Epithelial cell of umbilical artery (primary cell): Measurements from ENCODE around the gene CLEC2A. TPM values are rescaled to one million over a fixed set of nuclear protein-coding genes. Genes with fewer than 3 reads are reported as not detected.

Experiments
- total RNA-seq: library from RNA; depleted of rRNA; stranded (reverse); fragments of >200 nt; gene quantifications from 2 replicates; pipeline ENCODE4 v1.2.3, GENCODE V29; 2014

CLEC2A gene, protein sequence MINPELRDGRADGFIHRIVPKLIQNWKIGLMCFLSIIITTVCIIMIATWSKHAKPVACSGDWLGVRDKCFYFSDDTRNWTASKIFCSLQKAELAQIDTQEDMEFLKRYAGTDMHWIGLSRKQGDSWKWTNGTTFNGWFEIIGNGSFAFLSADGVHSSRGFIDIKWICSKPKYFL
- total RNA-seq, result not detected in 2 replicates

DNA sequence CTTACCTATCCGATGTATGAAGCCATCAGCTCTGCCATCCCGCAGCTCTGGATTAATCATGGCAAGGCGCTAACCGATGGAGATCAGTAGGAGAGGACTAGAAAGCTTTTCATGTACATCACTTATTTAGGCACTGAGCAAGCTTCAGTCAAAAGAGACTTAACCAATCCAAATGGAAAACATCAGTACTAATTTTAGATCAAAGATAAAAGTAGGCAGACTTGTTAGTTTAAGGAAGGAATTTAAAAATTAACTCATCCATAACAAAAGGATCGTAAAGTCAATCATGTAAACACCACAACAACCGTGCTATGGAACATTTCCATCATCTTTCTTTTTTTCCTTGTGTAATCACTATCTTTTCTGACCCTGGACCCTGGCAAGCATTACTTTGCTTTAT, at the start of gene CLEC2A:
Gene CLEC2A, minus strand, starts transcription at position 101 of the 400 bp plus-strand sequence. Its CDS starts 41 bp downstream, at position 60.

DNA sequence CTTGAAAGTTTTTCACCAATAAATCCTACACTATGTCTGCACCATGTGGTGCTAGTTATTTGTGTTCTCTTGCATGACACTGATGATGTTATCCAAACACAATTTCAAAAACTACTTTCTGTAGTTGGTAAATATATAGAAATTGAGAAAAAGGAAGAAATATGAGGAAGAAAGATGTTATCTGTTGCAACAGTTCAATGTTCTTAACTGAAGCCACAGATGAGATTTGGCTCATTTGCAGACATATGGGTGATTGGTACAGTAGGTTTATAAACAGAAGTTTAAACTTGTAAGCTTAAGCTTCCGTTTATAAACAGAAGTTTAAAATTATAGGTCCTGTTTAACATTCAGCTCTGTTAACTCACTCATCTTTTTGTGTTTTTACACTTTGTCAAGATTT, 39.0 kb upstream of the CLEC2A start, which contains the start of gene CLEC12A:
Gene CLEC12A, plus strand, starts transcription at position 229 of the 400 bp plus-strand sequence. CDS start 188 bp downstream, outside the sequence.

DNA sequence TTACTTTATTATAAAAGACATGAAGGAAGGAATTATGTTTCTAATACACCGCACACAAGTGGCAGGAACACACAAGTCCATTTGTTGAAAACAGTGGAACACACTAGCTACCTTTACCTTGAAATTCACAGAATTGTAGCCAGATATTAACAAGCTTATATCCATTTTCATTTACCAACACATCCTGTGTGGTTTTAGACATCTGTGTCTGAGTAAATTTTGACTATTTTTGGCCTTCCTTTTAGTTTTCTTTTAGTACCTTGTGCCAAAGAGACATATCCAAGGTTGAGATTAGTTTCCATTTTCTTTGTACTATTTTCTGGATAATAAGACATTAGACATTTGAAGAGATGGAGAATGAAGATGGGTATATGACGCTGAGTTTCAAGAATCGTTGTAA, 50.9 kb downstream of the CLEC2A start, which contains the start of gene KLRF2:
Gene KLRF2, plus strand, starts transcription at position 244 of the 400 bp plus-strand sequence. Its CDS starts 107 bp downstream, at position 351.

GRCh38 chr12:9869307-9870161, 62.6 kb downstream of the CLEC2A start, which contains the start of gene CLEC2B:
CLEC2B (minus strand) TSS chr12:9869354.

Other genes starting within 250 kb of the CLEC2A start
- not detected in 2 replicates for gene CLECL1, start 199.3 kb downstream of the CLEC2A start, total RNA-seq
- gene CD69, start 171.5 kb downstream of the CLEC2A start, total RNA-seq, result 0.97 and 2.0 TPM in 2 replicates
- gene KLRF1, start 104.9 kb downstream of the CLEC2A start, total RNA-seq, result 0.30 TPM in 1 of 2 replicates, not detected in the other
- gene CLEC2B, start 63.0 kb downstream of the CLEC2A start, total RNA-seq, result 39.6 and 39.8 TPM in 2 replicates
- not detected in 2 replicates for gene KLRF2, start 50.9 kb downstream of the CLEC2A start, total RNA-seq
- gene CLEC12A, start 39.0 kb upstream of the CLEC2A start, total RNA-seq, result not detected in 2 replicates
- not detected in 2 replicates for gene CLEC1B, start 66.8 kb upstream of the CLEC2A start, total RNA-seq
- 0.32 and 0.46 TPM in 2 replicates for gene CLEC12B, start 78.3 kb upstream of the CLEC2A start, total RNA-seq
- gene CLEC9A, start 98.3 kb upstream of the CLEC2A start, total RNA-seq, result not detected in 2 replicates
- 18.7 and 24.4 TPM in 2 replicates for gene CLEC1A, start 166.6 kb upstream of the CLEC2A start, total RNA-seq
- 0.46 TPM in 1 of 2 replicates, not detected in the other for gene CLEC7A, start 197.8 kb upstream of the CLEC2A start, total RNA-seq
- not detected in 2 replicates for gene OLR1, start 239.8 kb upstream of the CLEC2A start, total RNA-seq
- gene TMEM52B, start 246.7 kb upstream of the CLEC2A start, total RNA-seq, result not detected in 2 replicates